Activated T-helper 1 cell treated with anti-CD3 and anti-CD28 coated beads, Interleukin-2, amount 50 U/mL, for 16 hours (primary cell): ENCODE measurements around the gene PPP1R18.
"Not testable (repeated sequence)": the region's sequence is repeated elsewhere in the genome, so short reads cannot be mapped to it uniquely, and the experiment has no call there.

Source experiments
- DNase-seq, 2 donors: peaks; one replicate each; pipeline ENCODE4 v3.0.0-alpha.2; 2020; ENCODE audit warnings: low read depth in 1 of 2, low spot score in 1 of 2

The PPP1R18 gene

DNA sequence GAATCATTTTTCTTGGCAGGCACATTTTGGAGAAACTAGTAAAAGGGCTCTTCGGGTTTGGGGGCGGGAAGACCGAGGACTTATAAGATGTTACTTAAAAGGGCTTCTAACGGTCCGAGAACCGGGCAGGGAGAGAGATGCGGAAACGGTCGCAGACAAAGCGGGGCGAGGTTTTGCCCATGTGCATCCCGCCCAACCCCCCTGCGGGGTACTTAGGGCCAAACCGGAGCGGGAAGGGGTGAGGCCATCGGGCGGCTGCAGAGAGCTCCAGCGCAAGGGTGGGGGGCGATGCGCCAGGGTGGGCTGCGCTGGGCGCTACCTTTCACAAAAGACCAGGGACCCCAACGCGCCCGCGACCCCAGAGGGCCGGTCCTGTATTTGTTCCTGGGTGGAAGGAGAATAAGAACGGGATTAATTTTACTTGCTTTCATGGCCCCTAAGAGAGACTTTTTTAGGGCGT, 34.3 kb upstream of the PPP1R18 start:
- DNase-seq, result peak in 1 of 2 donors; percentile 33

DNA sequence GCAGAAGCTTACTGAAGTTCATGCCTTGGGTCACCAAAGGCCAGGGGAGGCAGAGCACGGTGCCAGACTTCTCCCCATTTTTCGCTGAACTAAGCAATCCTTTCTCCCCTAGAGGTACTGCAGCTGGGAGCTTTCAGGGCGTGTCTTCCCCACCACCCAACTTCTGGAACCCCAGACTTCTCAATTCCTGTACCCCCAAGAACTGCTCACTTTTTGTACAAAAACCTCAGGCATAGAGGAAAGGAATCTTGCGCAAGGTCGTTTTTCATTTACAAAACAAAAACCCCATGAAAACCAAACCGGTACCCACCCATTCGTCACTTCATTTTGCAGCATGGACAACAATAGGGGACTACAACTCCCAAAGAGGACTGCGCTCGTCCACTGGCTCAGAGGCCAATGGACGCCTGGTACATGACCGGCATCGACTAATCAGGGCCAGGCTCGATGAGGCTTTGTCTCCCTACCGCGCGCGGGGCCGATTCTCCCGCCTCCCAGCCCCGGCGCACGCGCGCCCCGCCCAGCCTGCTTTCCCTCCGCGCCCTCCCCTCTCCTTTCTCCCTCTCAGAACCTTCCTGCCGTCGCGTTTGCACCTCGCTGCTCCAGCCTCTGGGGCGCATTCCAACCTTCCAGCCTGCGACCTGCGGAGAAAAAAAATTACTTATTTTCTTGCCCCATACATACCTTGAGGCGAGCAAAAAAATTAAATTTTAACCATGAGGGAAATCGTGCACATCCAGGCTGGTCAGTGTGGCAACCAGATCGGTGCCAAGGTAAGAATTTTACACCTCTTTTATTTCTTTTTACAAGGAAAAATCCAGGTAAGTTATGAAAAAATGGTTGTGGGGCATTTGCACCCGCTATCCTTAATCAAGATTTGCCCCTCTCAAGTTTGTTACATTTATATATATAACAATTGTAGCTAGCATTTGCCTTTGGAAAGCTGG, 33.6 kb upstream of the PPP1R18 start, which contains the start of gene TUBB:
TUBB (plus strand) TSS at position 562 of the 947 bp plus-strand sequence; CDS start at position 717, 155 bp downstream.
- peak; percentile 84 to 92 for DNase-seq

DNA sequence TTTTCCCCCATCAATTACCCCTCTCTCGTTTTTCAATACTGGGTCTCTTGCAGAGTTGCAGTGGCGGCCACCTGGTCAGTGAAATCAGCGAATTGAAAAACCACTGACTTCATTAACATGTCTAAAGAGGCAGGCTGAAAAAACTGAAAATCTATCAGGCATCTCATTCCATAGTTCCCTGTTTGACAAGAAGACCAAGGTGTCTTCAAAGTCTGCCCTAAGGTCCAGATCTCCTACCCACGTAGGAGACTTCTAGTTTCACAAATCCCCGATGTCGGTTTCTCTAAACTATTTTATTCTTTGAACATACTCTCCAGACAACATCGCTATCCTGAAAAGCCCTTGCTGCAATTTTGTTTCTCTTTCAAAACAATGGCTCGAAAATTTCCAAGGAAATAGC, 32.9 kb upstream of the PPP1R18 start:
- DNase-seq, result no peak

DNA sequence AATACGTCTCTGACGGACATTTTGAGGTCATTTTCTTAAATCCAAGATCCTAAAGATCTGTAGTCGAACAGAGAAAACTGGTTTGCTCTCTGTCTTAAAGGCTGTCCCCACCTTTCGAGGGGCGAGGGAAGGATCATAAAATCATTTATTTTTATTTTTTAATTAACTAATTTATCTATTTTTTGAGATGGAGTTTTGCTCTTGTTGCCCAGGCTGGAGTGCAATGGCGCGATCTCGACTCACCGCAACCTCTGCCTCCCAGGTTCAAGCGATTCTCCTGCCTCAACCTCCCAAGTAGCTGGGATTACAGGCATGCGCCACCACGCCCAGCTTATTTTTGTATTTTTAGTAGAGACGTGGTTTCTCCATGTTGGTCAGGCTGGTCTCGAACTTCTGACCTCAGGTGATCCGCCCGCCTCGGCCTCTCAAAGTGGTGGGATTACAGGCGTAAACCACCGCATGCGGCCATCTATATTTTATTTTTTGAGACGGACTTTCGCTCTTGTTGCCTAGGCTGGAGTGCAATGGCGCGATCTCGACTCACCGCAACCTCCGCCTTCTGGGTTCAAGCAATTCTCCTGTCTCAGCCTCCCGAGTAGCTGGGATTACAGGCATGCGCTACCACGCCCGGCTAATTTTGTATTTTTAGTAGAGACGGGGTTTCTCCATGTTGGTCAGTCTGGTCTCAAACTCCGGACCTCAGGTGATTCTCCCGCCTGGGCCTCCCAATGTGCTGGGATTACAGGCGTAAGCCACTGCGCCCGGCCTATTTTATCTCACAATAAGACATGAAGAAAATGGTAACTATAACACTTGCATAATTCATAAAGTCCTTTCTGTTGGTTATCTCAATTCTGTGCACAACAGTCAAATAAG, 31.6 kb upstream of the PPP1R18 start:
- not testable (repeated sequence) for DNase-seq

DNA sequence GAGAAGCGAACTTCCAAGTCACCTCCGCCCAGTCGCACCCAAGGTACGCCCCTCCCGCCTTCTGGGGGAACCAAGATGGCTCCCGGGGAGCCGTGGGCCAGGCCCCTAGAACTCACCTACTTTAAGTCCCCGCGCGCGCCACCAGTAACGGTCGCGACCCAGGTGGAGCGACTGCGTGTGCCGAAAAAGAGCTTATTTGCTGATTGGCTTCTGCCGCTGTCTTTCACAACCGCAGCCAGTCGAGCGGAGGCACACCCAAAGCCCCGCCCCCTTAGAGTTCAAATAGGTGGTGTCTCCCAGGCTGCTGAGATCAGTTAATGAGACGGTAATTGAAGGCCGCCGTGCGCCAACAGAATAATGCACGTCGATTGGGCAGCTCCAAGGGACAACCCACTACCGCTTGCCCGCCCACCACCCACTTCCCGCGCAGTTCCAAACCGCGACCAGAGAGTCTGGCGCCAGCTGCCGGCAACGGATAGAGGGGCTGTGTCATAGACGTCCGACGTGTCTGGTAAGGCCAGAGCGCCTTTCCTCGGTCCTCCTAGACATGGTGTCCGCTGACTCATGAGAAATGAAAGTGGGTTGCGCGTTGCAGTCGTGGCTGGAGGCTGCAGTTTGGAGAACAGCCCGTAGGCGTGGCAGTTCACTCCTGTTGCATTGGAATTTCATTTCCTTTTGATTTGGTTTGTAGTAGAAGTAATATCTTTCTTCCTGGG, 30.8 kb upstream of the PPP1R18 start, which contains the start of gene MDC1:
MDC1 (minus strand) TSS at position 153 of the 716 bp plus-strand sequence. CDS start 2,106 bp downstream, outside the sequence.
- DNase-seq, result peak; percentile 96 to 98

DNA sequence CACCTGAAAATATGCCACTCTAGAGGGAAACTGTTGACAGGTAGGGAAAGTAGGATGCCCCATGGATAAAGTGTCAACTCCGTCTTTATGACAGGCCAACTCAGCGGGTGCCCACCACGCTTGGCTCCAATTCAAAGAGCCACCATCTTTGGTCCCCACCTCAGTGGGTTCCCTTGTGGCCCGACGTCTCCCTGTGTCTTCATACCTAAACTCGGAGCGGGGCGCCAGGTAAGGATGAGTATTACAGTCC, 30.4 kb upstream of the PPP1R18 start:
- DNase-seq, result no peak

DNA sequence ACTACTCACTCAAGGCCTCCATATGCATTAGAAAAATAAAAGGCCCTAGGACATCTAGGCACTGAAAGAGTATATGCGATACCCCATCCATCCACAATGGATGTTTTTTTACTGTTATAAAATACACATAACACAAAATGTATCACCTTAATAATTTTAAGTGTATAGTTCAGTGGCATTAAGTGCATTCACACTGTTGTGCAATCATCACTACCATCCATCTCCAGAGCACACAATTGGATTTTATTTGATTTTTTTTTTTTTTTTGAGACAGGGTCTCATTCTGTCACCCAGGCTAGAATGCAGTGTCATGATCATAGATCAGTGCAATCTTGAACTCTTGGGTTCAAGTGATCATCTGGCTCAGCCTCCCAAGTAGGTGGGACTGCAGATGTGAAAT, 27.8 kb upstream of the PPP1R18 start:
- DNase-seq, result no peak

DNA sequence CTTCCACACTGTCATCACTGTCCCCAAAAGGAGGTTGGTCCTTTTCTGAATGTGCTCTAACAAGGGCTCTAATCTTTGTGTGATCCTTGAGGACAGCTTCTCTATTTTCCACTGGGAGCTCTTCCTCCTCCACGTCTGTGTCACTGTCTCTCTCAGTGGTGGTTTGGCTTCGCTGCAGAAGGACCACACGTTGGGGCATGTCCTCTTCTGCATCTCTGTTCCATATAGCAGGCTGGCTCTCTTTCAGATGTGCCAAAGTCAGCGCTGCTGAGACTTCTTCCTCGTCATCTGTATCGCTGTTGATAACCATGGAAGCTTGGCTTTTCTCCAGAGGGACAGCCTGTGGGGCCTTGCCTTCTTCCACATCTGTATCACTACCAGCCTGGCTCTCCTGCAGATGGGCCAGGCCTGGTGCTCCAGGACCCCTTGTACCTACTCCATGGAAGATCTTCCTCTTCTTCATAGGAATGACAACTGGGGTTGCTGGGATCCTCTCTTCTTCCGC, 26.0 kb upstream of the PPP1R18 start:
- DNase-seq, result no peak

DNA sequence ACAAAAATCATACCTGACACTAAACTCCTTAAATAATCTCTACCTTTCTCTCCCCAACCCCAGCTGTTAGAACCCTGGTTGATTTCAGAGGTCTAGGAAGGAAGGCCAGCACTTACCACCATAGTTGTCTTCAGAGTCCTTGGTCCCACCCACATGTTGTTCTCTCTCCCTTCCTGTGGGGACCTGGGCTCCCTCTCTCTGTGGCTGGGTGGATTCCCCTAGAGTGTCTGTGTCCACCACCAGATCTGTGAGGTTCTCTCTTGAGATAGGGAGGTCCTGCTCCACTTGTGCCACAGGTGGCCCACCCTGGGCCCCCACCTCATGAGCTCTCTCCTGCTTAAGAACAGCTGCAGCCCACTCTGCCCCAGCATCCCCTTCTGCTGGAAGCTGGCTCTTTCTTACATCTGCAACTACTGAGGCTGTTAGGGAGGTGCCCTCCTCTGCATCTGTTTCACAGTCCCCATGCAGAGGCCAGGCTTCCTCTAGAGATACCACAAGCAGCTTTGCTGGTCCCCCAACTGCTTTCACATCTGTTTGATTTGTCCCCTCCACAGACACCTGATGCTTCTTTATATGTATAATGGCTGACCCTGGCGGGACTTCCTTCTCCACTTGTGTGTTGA, 25.4 kb upstream of the PPP1R18 start:
- DNase-seq, result no peak

DNA sequence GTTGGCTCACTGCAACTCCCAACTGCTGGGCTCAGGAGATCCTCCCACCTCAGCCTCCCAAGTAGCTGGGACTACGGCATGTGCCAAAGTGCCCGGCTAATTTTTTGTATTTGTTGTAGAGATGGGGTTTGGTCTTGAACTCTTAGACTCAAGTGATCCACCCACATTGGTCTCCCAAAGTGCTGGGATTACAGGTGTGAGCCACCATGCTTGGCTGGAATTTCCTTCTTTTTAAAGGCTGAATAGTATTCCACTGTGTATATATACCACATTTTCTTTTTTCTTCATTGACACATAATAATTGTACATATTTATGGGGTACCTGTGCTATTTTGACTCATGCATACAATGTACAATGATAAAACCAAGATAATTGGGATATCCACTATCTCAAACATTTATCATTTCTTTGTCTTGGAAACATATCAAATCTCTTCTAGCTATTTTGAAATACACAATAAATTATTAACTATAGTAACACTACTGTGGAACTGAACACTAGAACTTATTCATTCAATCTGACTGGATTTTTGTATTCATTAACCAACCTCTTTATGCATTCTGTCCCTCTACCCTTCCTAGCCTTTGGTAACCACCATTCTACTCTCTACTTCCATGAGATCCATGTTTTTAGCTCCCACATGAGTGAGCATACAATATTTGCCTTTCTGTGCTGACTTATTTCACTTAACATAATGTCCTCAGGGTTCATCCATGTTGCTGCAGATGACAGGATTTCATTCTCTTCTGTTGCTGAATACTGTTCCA, 22.8 kb upstream of the PPP1R18 start:
- no peak for DNase-seq

DNA sequence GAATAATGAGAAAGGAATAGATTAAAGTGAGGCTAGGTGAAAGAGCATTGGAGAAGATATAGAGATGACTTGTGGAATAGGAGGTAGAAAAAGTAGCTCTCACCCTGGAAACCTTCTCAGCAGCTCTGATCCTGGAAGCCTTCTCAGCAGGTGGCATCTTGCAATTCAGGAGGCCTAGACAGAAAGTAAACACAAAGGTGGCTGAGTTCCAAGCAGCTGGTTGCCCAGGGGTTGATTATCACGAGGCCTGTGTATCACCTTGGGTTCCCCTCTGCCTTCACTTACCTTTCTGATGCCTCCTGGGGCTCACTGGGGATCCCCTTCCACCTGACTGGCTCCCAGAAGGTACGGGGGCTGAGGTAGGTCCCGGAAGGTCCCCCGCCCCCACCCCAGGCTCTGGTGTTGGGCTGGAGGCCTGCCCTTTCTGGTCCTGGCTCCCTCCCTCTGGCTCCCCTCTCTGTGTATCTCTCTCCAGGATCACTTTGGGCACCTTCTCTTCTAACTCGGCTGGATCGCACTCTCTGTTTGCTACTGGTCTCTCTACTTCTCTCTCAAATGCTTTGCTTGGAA, 20.9 kb upstream of the PPP1R18 start:
- no peak for DNase-seq

DNA sequence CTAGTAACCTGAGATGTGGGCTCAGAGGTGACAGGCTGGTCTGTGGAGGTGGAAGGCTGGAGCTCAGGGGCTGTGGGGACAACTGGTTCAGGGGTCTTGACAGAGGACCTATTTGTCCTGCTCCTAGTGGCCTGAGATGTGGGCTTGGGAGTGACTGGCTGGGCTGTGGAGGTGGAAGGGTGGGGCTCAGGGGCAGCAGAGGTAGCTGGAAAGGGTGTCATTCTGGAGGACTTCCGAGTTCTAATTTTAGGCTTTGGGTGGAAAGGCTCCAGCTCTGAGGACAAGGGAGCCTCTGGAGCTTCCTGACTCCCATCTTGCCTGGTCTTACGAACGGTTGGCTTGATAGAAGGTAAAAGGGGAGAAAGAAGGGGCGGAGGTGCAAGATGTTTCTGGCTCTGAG, 19.2 kb upstream of the PPP1R18 start:
- DNase-seq, result no peak

DNA sequence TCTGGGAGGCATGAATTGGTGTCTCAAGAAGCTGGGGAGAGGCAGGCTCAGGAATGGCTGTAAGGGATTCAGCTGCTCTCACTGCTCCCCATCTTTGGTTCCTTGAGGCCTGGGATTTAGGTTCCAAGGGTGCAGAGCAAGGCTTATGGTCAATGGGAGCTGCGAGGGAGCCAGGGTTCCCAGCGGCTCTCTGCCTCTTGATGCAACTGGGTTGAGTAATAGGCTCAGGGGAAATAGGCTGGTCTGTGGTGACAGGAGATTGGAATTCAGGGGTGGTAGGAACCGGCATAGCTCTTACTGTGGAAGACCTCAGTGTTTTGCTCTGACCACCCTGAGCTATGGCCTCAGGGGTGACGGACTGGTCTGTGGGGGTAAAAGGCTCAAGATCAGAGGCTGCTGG, 17.4 kb upstream of the PPP1R18 start:
- no peak for DNase-seq

DNA sequence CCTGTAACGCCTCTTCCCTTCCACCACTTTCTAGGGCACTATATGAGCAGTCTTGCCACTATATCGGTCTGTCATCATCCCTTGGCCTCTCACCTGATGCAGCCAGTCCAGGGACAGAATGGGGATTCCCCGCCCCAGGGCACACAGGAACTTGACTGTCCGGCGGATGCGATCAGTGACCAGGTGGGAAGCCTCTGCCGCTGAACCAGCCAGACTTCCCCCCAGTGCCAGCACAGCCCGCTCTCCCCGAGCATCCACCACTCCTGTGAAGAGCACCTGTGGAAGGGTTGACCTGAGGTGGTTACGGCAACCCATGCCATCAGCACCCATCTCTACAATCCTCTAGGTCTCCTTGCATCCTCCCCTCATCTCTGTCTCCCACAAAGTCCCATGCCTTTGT, 16.6 kb upstream of the PPP1R18 start:
- no peak for DNase-seq

DNA sequence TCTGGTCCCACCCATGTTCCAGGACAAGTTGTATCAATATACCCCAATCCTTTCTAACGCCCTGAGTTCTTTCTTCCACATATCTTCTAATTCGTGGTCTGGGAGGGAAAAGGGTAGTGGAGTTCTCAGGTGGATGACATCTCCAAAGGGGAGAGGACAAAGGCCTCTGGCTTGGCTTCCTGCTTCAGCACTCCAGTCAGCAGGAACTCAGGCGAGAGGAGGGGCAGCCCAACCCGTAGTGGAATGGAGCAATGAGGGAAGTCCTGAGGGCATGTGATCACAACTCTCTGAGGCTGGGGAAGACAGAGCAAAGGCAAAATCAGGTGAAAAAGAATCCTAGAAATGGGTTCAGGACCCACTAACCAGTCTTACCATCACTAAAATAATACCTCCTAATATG, 13.9 kb upstream of the PPP1R18 start:
- no peak for DNase-seq

DNA sequence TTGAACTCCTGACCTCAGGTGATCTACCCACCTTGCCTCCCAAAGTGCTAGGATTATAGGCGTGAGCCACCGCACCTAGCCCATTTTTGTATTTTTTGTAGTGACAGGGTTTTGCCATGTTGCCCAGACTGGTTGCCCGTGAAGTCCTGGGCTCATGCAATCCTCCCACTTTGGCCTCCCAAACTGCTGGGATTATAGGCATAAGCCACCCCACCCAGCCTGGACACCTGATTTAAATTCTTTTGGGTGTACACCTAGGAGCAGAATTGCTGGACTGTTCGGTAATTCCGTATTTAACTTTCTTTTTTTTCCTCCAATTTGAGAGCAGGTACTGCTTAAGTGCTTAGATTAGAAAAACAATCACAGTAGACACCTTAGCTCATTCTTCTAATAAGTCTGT, 10.0 kb upstream of the PPP1R18 start:
- DNase-seq, result no peak

DNA sequence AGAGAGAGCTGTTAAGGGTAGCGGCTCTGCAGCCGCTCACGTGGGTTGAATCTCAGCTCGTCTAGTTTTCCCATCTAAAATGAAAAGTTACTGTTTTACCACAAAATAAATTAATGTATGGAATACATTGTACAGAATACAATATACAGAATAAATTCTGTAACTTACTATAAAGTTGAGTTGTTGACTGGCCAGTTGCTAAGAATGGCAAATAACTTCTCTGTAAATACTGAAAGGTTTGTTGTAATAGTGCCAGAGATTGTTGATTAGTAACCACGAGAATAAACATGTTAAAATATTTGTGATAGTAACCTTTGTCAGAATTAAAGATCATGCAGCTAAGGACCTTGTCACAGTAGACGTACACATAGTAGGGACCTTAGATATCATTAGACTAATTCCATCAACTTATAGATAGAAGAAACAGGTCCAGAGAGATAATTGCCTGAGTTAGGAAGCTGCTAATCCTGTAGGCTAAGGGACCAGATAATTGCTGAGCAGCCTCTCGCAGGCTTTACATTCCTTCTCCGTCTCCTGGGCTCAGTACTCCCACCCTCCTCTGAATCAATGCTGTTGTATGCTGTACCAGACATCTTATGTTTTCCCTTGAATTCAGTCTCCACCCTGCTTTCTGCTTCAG, 4.9 kb upstream of the PPP1R18 start:
- no peak for DNase-seq

DNA sequence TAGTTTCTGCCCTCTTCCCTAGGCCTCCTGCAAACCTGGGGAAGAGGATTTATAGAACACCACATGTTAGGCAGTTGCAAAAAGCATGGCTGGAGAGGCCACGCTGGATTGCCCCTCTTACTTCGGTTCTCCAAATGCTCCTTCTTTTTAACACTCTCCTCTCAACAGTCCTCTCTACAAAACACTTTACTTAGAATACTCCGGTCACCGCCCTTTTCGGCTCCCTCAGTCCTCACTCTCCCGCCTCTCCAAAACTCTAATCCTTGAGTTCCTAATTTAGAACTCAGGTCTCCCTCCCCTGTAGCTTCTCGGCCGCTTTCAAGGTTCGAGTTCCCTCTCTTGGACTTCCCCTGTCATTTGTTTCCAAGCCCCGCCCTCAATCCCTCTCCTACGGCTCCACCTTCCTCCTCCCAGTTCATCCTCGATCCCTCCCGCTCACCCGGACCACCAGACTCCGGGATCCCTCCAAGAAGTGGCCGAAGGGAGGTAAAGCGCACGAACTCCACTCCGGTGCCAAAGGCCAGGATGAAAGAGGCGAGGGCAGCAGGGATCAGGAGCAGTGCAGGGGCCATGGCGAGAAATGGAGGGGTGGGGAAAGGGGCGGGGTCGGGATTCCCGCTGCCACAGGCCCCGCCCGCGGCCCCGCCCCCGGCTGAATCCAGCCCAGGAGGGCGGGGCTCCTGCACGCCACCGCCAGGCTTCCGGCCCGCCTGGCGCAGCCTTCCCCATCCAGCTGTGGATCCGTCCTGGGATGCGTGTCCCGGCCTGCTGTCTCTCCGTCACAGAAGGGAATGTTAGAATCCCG, 4.2 kb upstream of the PPP1R18 start, which contains the start of gene NRM:
NRM (minus strand) TSS at position 582 of the 805 bp plus-strand sequence; CDS start at position 572, 10 bp downstream.
- DNase-seq, result peak; percentile 41 to 68
